ENCODE data around the gene MYO7A. TPM values are rescaled to one million over a fixed set of nuclear protein-coding genes. Genes with fewer than 3 reads are reported as not detected.
"Not testable (repeated sequence)": the region's sequence is repeated elsewhere in the genome, so short reads cannot be mapped to it uniquely, and the experiment has no call there.

The MYO7A gene
- polyA plus RNA-seq, 1 donor (not counting 4 experiments of a cell fraction or from before 2014, with no cell fraction given): 0.75 TPM

DNA sequence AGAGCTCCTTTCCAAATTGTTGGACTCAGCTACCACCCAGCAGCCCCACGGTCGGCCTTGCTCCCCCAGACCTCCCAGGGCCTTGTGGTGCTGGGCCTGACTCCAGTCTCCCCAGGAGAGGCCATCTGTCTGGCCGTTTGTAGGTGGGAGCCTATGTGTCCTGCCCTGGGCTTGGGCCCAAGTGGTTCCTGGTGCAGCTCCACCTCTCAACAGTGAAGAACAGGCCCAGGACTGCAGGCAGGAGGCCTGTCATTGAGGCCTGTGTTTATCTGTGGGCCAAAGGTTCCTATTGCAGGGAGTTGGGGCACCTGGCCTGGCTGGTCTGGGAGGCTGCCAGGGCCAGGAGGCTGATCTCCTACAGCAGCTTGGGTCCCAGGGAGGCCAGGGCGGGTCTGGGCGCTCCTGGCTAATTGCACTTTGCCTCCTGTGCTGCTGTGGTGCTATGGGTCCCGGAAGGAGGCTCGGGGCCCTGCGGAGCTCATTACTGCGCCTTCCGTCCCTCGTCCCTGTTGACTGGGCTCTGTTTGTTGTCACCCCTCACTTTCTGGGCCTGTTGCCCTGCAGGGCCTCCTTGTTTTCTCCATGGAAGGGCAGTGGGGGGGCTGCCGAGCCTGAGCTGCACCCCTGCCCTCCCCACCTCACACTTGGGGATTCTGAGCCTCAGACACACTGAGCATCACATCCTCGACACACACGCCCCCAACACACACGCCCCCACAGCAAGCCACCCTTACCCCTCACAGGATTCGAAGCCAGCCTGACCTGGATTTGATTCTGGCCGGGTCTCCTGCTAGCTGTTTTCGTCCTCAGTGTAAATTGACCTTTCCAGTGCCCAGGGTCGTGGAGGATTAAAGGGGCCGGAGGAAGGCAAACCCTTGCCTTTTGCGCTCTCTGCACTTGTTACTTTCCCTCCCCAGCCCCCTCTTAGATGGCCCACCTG, 32.2 kb upstream of the MYO7A start:
- Histone ChIP-seq H2AFZ (ENCODE audit: control insufficient read depth, low read length) (no peak overlapping the region), H3K4me2 (ENCODE audit: control insufficient read depth, extremely low read depth, insufficient read depth, low read depth, low read length) (no peak overlapping the region), H3K4me3 (ENCODE audit: control insufficient read depth in 2 of 3, extremely low read depth in 1 of 3, insufficient read depth in 2 of 3, low read depth in 1 of 3, low read length in 3 of 3) (no peak overlapping the region), H4K20me1 (ENCODE audit: control insufficient read depth, extremely low read depth, insufficient read depth, low read length) (no peaks in the 10 kb centered on the region), H3K27me3 (ENCODE audit: control insufficient read depth, extremely low read depth, insufficient read depth, low read length) (no peaks in the 10 kb centered on the region), H3K9ac (ENCODE audit: control insufficient read depth, extremely low read depth, insufficient read depth, low read length) (no peak overlapping the region), H3K4me1 (ENCODE audit: control insufficient read depth, extremely low read depth, insufficient read depth, low read length) (peaks cover under 1% of the 10 kb centered on the region), H3K79me2 (ENCODE audit: control insufficient read depth, insufficient read depth, low read length) (no peaks in the 10 kb centered on the region), H3K36me3 (ENCODE audit: control insufficient read depth in 2 of 2, extremely low read depth in 1 of 2, insufficient read depth in 2 of 2, low read length in 2 of 2) (no peaks in the 10 kb centered on the region), H3K9me3 (ENCODE audit: control insufficient read depth, low read depth, low read length) (no peaks in the 10 kb centered on the region), H3K9me1 (ENCODE audit: control insufficient read depth, extremely low read depth, insufficient read depth, low read length) (no peaks in the 10 kb centered on the region), H3K27ac (ENCODE audit: control insufficient read depth, insufficient read depth, low read length) (no peak overlapping the region)
- TF ChIP-seq CTCF (optimal IDR thresholded peaks at IDR 0.05 in 1 of 3, IDR thresholded peaks at IDR 0.05 in 1 of 3, conservative IDR thresholded peaks at IDR 0.05 in 1 of 3; ENCODE audit: extremely low read depth in 1 of 3, insufficient read depth in 2 of 3, low read length in 3 of 3) (no peak), EZH2 (IDR thresholded peaks at IDR 0.05; ENCODE audit: low read length) (no peak)
- dilution Hi-C loops (cut with MboI; ENCODE audit: extremely low pct_ligation_motif_present, low sequenced_read_pairs): no loop called here
- FAIRE-seq (no peak), DNase-seq (ENCODE audit: low read depth, low spot score) (no peak)

- H3K27me3 ChIP-seq (ENCODE audit: control insufficient read depth, extremely low read depth, insufficient read depth, low read length): no peaks in the 10 kb centered on the region
- no peaks in the 10 kb centered on the region for H3K79me2 ChIP-seq (ENCODE audit: control insufficient read depth, insufficient read depth, low read length)
- H3K27ac ChIP-seq (ENCODE audit: control insufficient read depth, insufficient read depth, low read length): no peak overlapping the region
- H3K9ac ChIP-seq (ENCODE audit: control insufficient read depth, extremely low read depth, insufficient read depth, low read length): no peak overlapping the region
- H2AFZ ChIP-seq (ENCODE audit: control insufficient read depth, low read length): no peak overlapping the region
- no peak for FAIRE-seq
- TF ChIP-seq EZH2 (IDR thresholded peaks at IDR 0.05; ENCODE audit: low read length) (no peak), CTCF (optimal IDR thresholded peaks at IDR 0.05 in 1 of 3, IDR thresholded peaks at IDR 0.05 in 1 of 3, conservative IDR thresholded peaks at IDR 0.05 in 1 of 3; ENCODE audit: extremely low read depth in 1 of 3, insufficient read depth in 2 of 3, low read length in 3 of 3) (no peak)
- H3K4me1 ChIP-seq (ENCODE audit: control insufficient read depth, extremely low read depth, insufficient read depth, low read length): no peaks in the 10 kb centered on the region
- no peak overlapping the region for H3K4me3 ChIP-seq (ENCODE audit: control insufficient read depth in 2 of 3, extremely low read depth in 1 of 3, insufficient read depth in 2 of 3, low read depth in 1 of 3, low read length in 3 of 3)
- no peaks in the 10 kb centered on the region for H3K9me3 ChIP-seq (ENCODE audit: control insufficient read depth, low read depth, low read length)
- dilution Hi-C loops (cut with MboI; ENCODE audit: extremely low pct_ligation_motif_present, low sequenced_read_pairs): no loop called here
- DNase-seq (ENCODE audit: low read depth, low spot score): no peak
- H4K20me1 ChIP-seq (ENCODE audit: control insufficient read depth, extremely low read depth, insufficient read depth, low read length): no peaks in the 10 kb centered on the region
- no peaks in the 10 kb centered on the region for H3K36me3 ChIP-seq (ENCODE audit: control insufficient read depth in 2 of 2, extremely low read depth in 1 of 2, insufficient read depth in 2 of 2, low read length in 2 of 2)
- no peaks in the 10 kb centered on the region for H3K9me1 ChIP-seq (ENCODE audit: control insufficient read depth, extremely low read depth, insufficient read depth, low read length)
- H3K4me2 ChIP-seq (ENCODE audit: control insufficient read depth, extremely low read depth, insufficient read depth, low read depth, low read length): no peak overlapping the region
Measured at GRCh38 chr11:77096591-77097019, 31.4 kb upstream of the MYO7A start.

DNA sequence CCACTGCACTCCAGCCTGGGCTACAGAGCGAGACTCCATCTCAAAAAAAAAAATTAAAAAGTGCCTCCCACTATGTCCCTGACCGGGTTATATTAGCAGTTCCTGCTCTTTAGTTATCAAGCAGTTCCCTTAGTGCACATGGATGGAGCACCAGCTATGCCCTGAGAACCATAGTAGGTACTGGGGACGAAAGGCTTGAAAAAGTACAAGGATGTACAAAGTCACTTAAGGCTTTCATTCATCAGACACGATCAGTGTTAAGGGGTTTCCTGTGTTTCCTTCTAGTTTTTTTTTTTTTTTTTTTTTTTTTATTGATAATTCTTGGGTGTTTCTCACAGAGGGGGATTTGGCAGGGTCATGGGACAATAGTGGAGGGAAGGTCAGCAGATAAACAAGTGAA, 30.9 kb upstream of the MYO7A start:
- H3K27me3 ChIP-seq (ENCODE audit: control insufficient read depth, extremely low read depth, insufficient read depth, low read length); H3K9me1 ChIP-seq (ENCODE audit: control insufficient read depth, extremely low read depth, insufficient read depth, low read length); H3K4me1 ChIP-seq (ENCODE audit: control insufficient read depth, extremely low read depth, insufficient read depth, low read length); H4K20me1 ChIP-seq (ENCODE audit: control insufficient read depth, extremely low read depth, insufficient read depth, low read length); H3K9me3 ChIP-seq (ENCODE audit: control insufficient read depth, low read depth, low read length); H3K4me2 ChIP-seq (ENCODE audit: control insufficient read depth, extremely low read depth, insufficient read depth, low read depth, low read length); FAIRE-seq; H3K27ac ChIP-seq (ENCODE audit: control insufficient read depth, insufficient read depth, low read length); H3K9ac ChIP-seq (ENCODE audit: control insufficient read depth, extremely low read depth, insufficient read depth, low read length); H2AFZ ChIP-seq (ENCODE audit: control insufficient read depth, low read length); DNase-seq (ENCODE audit: low read depth, low spot score); H3K79me2 ChIP-seq (ENCODE audit: control insufficient read depth, insufficient read depth, low read length); dilution Hi-C loops (cut with MboI; ENCODE audit: extremely low pct_ligation_motif_present, low sequenced_read_pairs); H3K4me3 ChIP-seq (ENCODE audit: control insufficient read depth in 2 of 3, extremely low read depth in 1 of 3, insufficient read depth in 2 of 3, low read depth in 1 of 3, low read length in 3 of 3); H3K36me3 ChIP-seq (ENCODE audit: control insufficient read depth in 2 of 2, extremely low read depth in 1 of 2, insufficient read depth in 2 of 2, low read length in 2 of 2): not testable (repeated sequence)

Data from keratinocyte (primary cell).